ENCODE data around the gene YPEL2.

Gene YPEL2

GRCh38 chr17:59330053-59330942 lies 1.2 kb upstream of the YPEL2 start:
- DNase-seq, result no peak

DNA sequence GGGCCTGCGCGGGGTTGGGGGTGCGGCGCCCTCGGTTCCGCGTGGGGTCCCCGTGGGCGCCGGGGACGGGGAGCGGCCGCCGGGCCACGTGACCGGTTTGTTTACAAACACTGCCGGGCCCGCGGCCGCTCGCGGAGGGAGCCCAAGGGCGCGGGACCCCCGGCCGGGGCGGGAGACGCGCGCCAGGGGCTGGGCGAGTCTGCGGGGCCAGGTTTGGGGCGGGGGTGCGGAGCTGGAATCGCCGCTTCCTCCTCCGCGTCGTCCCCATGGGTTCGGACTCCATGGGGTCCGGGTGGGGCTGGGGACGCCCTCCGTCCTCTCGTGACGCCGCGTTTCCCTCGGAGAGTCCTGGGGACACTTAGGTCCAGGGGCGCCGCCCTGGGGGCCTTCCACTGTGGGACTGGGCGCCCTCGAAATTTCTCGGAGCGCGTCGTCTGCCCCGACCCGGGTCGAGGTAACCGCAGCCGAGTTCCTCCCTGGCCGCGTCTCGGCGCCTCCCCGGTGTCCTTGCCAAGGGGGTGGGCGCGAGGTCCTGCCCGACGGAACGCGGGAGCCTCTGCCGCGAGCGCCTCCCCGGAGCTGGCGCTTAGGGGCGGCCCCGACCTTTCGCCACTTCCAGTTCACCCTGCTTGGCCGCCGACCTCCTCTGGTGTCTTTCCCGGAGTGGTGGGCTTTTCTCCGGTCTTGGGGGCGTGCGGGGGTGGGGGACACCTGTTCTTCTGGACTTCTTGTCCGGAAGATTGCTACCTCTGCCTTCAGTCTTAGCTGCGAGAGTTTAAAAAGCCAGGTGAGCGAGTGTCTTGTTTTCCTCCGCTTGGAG lies 684 bp downstream of the YPEL2 start:
- peak in 1 of 2 experiments; percentile 24 for DNase-seq

GRCh38 chr17:59332749-59333377 lies 1.4 kb downstream of the YPEL2 start:
- DNase-seq, result no peak

DNA sequence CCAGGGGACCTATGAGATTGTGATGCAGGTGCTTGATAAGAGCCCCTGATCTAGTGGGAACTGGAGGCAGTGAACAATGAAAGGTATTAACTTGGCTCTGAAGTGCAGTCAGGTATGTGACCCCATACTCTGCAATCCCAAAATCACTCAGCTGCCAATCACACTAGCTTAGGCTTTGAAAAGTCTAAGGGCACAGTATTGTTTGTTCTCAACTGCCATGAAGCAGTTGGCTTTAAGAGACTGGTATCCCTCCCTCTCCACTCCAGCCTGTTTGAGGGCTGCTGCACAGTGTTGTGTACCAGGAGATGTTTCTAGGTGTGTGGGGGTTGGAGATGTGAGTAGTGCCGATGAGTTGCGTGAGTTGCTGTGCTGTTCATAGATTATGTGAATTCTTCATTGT lies 2.4 kb downstream of the YPEL2 start:
- DNase-seq, result no peak

- DNase-seq, result no peak
Observed at GRCh38 chr17:59335685-59336084, 4.2 kb downstream of the YPEL2 start.

- DNase-seq, result no peak
Observed at GRCh38 chr17:59337741-59338299, 6.4 kb downstream of the YPEL2 start.

DNA sequence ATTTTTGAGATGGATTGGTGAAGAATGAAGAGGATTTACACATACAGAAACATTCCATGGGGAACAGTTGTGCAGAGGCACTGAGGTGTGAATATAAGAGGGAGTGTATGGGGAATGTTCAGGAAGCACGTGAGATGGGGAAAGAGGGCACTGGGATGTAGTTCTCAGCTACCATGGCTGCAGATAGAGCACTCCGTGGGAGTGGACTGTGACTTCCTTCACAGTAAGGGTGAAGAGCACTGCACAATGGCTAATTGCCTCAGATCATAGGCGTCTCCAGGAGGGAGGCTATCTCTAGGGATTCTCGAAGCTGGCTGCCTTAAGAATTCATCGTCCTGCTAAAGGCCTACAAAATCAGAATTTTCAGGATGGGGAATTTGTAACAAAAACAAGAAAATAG lies 7.0 kb downstream of the YPEL2 start:
- no peak for DNase-seq

- DNase-seq, result no peak
Observed at GRCh38 chr17:59341922-59342321, 10.5 kb downstream of the YPEL2 start.

GRCh38 chr17:59342681-59343131 lies 11.3 kb downstream of the YPEL2 start:
- DNase-seq, result no peak

- no peak for DNase-seq
Observed at GRCh38 chr17:59345476-59345875, 14.0 kb downstream of the YPEL2 start.

- DNase-seq, result no peak
Observed at GRCh38 chr17:59346341-59346740, 14.9 kb downstream of the YPEL2 start.

GRCh38 chr17:59346876-59347407 lies 15.5 kb downstream of the YPEL2 start:
- DNase-seq, result no peak

GRCh38 chr17:59347975-59348391 lies 16.5 kb downstream of the YPEL2 start:
- DNase-seq, result no peak

GRCh38 chr17:59349178-59349577 lies 17.7 kb downstream of the YPEL2 start:
- no peak for DNase-seq

- no peak for DNase-seq
Observed at GRCh38 chr17:59353106-59353854, 21.8 kb downstream of the YPEL2 start.

DNA sequence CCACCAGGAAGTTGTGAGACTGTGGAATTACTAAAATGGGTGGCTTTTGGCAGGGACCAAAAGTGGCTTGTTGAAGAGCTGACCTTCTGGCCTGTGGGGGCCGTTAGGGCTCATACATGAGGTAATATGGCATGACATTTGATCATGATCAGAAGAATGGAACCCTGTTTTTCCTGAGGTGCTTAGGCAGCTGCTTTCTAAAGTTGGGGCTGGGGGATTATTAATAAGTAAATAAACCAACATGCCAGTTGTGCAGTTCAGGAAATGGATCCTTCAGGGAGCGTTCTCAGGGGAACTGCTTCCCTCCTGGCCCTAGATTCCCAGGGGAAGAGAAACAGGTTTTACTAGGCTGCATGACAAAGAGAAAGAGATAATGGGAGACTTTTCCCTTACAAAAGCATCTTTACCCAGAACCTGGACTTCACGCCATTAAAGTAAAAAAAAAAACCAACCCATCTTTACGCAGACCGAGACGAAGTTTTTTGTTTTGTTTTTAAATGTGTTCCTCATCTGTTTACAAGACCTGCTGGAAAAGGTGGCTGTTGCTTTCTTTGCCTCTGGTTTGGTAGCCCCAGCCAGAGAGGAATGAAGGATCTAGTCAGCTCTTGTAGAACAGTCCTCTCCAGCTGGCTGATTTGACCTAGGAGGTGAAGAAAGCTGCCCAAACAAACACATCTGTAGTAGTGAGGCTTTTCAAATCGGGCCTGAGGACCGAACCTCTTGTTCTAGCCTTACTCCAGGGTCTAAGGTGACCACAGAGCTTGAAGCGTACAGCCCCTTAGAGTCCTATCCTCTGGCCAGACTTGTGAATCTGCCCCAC lies 22.7 kb downstream of the YPEL2 start:
- DNase-seq, result no peak

DNA sequence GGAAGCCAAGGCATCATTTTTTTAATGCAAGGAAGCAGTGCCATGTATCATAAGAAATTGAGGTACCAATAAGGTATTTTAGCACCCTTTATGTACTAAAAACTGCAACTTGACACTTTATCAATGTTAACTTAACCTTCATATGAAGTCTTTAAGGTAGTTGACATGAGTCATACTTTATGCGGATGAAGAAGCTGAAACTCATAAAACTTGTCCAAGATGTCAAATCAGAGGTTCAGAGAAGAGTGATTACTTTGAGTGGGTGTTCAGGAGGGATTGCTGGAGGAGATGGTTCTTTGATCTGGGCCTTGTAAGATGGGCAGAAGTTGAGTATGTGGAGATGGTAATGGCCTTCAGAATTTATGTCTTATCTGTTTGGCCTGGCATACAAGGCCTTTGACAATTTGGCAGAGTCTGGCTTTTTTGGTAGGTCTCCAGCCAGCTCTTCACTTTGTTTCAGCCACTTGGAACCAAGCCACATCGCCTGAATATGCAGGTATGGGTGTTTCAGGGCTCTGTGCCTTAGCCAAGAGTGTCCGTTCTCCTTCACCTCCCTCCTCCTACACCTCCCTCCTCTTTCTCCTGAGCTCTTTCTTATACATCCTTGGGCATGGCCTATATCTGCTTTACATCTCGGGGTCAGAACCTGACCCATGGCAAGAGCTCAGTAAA lies 23.7 kb downstream of the YPEL2 start:
- DNase-seq, result no peak

- no peak for DNase-seq
Observed at GRCh38 chr17:59355702-59356325, 24.4 kb downstream of the YPEL2 start.

DNA sequence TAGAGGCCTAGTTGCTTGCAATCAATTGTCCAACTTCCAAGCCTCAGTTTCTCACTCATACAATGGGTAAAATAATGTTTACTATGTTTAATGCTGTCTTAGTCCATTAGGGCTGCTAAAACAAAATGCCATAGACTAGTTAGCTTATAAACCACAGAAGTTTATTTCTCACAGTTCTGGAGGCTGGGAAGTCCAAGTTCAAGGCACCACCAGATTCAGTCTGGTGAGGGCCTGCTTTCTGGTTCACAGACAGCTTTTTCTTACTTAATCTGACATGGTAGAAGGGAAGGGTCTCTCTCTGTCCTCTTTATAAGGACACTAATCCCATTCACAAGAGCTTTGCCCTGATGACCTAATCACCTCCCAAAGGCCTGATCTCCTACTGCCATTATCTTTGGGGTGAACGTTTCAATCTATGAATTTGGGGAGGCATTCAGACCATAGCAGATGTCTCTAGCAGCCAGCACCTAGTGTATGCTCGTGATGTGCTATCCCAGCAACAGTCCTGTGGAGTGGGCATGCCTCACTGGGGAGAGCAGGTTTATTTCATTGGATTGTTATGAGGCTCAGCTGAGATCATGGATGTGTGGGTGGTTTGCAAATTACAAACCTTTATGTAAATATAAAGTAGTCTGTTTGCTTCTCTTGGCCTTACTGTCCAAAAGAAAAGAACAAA lies 25.2 kb downstream of the YPEL2 start:
- DNase-seq, result no peak

Measured in stimulated activated CD4-positive, alpha-beta T cell treated with anti-CD3 and anti-CD28 coated beads, Interleukin-4, amount 100 ng/mL, for 4 hours (primary cell).